Nephron progenitor cell (in vitro differentiated cells): Measurements from ENCODE around the gene DENND6B.

Experiments used
- DNase-seq: peaks from one replicate; pipeline ENCODE4 v3.0.0; 2021
- H3K27ac Mint-ChIP-seq: 2 replicates; pipeline ENCODE4 v1.8.0; 2021; ENCODE audit warnings: mild to moderate bottlenecking, moderate library complexity, mixed read lengths
- H3K27me3 Mint-ChIP-seq: 2 replicates; pipeline ENCODE4 v1.8.0; 2021; ENCODE audit warnings: mild to moderate bottlenecking, low read depth, mixed read lengths; ENCODE audit not compliant: poor library complexity
- H3K36me3 Mint-ChIP-seq: 2 replicates; pipeline ENCODE4 v1.8.0; 2021; ENCODE audit warnings: low read depth, mixed read lengths
- H3K4me1 Mint-ChIP-seq: 2 replicates; pipeline ENCODE4 v1.8.0; 2021; ENCODE audit warnings: mixed read lengths
- H3K4me3 Mint-ChIP-seq: 2 replicates; pipeline ENCODE4 v1.8.0; 2021; ENCODE audit warnings: mild to moderate bottlenecking, moderate library complexity, mixed read lengths
- H3K9me3 Mint-ChIP-seq: 2 replicates; pipeline ENCODE4 v1.8.0; 2021; ENCODE audit warnings: mild to moderate bottlenecking, moderate library complexity, mixed read lengths
- TF ChIP-seq, protein P1 (sequence below): fragments of 200-600 bp; sonication (generic); IDR thresholded peaks from 2 replicates; pipeline ENCODE4 v1.5.0; 2021; ENCODE audit warnings: antibody characterized with exemption

The DENND6B gene

GRCh38 chr22:50348058-50348457, 21.2 kb upstream of the DENND6B start:
- H3K27me3 Mint-ChIP-seq, result no peaks in the 10 kb centered on the region

DNA sequence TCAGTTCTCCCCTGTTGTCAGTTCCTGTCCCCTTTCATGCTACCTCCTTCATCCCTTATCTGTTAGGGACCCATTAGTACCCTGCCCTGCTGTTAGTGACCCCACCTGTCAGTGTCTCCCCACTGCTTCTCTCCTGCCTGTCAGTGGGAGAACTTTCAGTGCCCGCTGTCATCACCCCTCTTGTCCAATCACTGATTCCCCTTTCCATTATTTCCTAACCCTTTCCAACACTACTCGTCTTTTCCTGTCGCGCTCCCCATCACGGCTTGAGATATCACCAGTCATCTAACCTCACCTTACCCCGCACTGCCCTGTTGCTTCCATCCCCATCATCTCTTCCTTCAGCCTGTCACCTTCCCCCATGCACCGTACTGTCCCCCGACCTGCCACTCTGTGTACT, 20.3 kb upstream of the DENND6B start:
- Mint-ChIP-seq H3K36me3 (peaks cover 10% of the 10 kb centered on the region), H3K4me1 (no peaks in the 10 kb centered on the region), H3K9me3 (no peaks in the 10 kb centered on the region), H3K27me3 (no peaks in the 10 kb centered on the region), H3K27ac (no peak overlapping the region), H3K4me3 (no peak overlapping the region)
- TF ChIP-seq, protein P1, sequence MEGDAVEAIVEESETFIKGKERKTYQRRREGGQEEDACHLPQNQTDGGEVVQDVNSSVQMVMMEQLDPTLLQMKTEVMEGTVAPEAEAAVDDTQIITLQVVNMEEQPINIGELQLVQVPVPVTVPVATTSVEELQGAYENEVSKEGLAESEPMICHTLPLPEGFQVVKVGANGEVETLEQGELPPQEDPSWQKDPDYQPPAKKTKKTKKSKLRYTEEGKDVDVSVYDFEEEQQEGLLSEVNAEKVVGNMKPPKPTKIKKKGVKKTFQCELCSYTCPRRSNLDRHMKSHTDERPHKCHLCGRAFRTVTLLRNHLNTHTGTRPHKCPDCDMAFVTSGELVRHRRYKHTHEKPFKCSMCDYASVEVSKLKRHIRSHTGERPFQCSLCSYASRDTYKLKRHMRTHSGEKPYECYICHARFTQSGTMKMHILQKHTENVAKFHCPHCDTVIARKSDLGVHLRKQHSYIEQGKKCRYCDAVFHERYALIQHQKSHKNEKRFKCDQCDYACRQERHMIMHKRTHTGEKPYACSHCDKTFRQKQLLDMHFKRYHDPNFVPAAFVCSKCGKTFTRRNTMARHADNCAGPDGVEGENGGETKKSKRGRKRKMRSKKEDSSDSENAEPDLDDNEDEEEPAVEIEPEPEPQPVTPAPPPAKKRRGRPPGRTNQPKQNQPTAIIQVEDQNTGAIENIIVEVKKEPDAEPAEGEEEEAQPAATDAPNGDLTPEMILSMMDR, result no peak
- DNase-seq, result no peak

More at GRCh38 chr22:50348058-50348457, 21.2 kb upstream of the DENND6B start:
- H3K9me3 Mint-ChIP-seq, result no peaks in the 10 kb centered on the region
- no peaks in the 10 kb centered on the region for H3K4me1 Mint-ChIP-seq
- H3K4me3 Mint-ChIP-seq, result no peak overlapping the region
- no peak overlapping the region for H3K27ac Mint-ChIP-seq
- no peak for DNase-seq
- TF ChIP-seq, protein P1, result no peak
- peaks cover 12% of the 10 kb centered on the region for H3K36me3 Mint-ChIP-seq

- H3K36me3 Mint-ChIP-seq, result peaks cover 8% of the 10 kb centered on the region
- H3K27ac Mint-ChIP-seq, result no peak overlapping the region
- peak; percentile 16 for DNase-seq
- peaks cover 2% of the 10 kb centered on the region for H3K4me1 Mint-ChIP-seq
- TF ChIP-seq, protein P1, result no peak
- no peaks in the 10 kb centered on the region for H3K9me3 Mint-ChIP-seq
- H3K27me3 Mint-ChIP-seq, result peaks cover 2% of the 10 kb centered on the region
- H3K4me3 Mint-ChIP-seq, result no peak overlapping the region
Observed at GRCh38 chr22:50346470-50346869, 19.7 kb upstream of the DENND6B start.

- Mint-ChIP-seq H3K27ac (no peak overlapping the region), H3K9me3 (no peaks in the 10 kb centered on the region), H3K4me1 (peaks cover 5% of the 10 kb centered on the region), H3K36me3 (no peaks in the 10 kb centered on the region), H3K27me3 (peaks cover 4% of the 10 kb centered on the region), H3K4me3 (peak overlapping the region; percentile 78)
- DNase-seq, result no peak
- TF ChIP-seq, protein P1, result no peak
Observed at GRCh38 chr22:50343541-50343935, 16.7 kb upstream of the DENND6B start.

DNA sequence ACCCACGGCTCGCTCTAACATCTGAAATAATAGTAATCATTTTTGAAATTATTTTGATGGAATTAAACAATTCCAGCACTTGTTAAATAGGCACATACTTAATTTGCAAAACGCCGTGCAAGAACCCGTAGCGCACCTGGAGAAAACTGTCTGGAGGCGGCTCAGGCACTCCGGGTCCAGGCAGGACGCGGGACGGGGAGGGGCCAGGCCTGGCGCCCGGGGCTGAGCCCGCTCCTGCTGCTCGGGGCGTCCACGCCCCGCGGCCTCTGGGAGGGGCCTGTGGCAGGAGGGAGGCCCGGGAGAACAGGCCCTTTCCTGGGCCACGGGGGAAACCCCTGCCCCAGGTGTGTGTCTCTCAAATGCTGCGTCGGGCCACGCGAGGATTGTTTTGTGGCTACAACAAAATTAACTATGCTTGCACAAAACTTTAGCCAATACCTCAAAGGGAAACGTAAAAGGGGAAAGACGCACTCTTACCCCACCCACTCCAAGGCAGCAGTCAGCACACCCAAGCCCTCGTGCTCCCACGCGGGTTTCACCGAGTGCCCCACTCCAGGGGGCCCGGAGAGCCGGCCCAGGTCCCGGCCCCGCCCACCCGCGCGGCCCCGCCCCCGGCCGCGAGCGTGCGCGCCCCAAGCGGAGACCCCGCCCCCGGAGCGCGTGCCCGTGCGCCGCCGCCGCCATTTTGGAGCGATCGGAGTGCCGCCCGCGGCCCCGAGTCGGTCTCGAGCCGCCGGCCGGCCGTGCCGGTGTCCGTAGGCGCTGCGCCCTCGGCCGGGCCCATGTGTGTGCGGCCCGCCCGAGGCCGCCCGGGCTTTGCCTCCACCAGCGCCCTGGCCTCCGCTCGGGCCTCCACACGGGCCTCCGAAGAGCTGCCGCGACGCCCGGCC, 16.1 kb upstream of the DENND6B start, which contains the start of gene PPP6R2:
PPP6R2 (plus strand) TSS at position 677 of the 890 bp plus-strand sequence. CDS start 50,582 bp downstream, outside the sequence.
- Mint-ChIP-seq H3K4me3 (peak within 1 kb of the TSS; percentile 85), H3K9me3 (no peaks in the 10 kb centered on the region), H3K36me3 (no peaks in the 10 kb centered on the region), H3K27ac (no peak within 1 kb of the TSS), H3K4me1 (peaks cover 5% of the 10 kb centered on the region), H3K27me3 (peaks cover 4% of the 10 kb centered on the region)
- TF ChIP-seq, protein P1, result peak; percentile 13
- peak; percentile 92 for DNase-seq
